Right ventricle myocardium inferior (tissue), 1 donor: ENCODE results near the gene WNT9A. TPM values are rescaled to one million over a fixed set of nuclear protein-coding genes. Genes with fewer than 3 reads are reported as not detected.
A peak's percentile ranks its signal among the peaks of the same experiment; 100 is the strongest.

Experiments used
- ATAC-seq: fragments of 200-7000 bp; cut with Tn5 transposase; one replicate; pipeline ENCODE4 v1.9.1; 2020; ENCODE audit warnings: mild to moderate bottlenecking, moderate library complexity
- DNase-seq: peaks from one replicate; pipeline ENCODE4 v3.0.0; 2021; ENCODE audit errors: missing footprints
- intact Hi-C: fragments of 100-400 bp; cut with DNase I; formaldehyde crosslinking; loops from one replicate; pipeline ENCODE4 v1.11.0; 2022
- total RNA-seq: library from RNA; stranded (reverse); fragmentation: NEBNext Ultra II Directional; extraction: Animal tissue kit (Norgen Biotek cat#: 25700); gene quantifications from one replicate; pipeline ENCODE4 v1.2.1, GENCODE V29; 2021
- donor health status: DM: no; HTN: yes; CAD: no; lungs with severe emphysema.

Gene WNT9A
- total RNA-seq, 1 donor from 2014 or later, result 0.73 TPM

DNA sequence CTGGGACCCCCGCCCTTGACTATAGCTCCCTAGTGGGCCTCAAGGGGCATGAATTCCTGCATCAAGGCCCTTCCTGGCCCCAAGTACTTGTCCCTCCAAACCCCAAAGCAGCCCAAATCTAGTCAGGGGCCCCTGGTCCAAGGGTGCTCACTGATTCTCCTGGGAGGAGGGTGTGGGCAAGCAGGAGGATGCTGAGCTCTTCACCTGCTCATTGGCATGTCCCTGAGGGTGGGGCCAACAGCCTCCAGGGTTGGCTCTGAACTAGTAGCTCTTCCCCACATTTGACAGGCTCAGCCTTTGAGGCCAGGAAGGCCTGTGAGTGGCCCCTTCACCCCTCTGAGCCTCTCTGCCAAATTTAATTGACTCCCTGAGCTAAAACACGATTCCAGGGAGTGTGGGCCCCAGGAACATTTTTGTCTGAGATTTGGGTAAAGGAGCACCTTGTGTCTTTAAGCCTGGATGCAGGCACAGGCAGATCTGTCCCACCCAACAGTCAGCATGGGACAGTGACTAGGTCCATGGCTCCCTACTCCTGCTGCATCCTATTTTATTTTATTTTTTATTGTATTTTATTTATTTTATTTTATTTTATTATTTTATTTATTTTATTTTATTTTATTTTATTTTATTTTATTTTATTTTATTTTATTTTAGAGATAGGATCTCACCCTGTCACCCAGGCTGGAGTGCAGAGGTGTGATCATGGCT is 11.0 kb upstream of the WNT9A start:
- intact Hi-C loops, result no loop called here
- DNase-seq (no peak), ATAC-seq (no peak)

DNA sequence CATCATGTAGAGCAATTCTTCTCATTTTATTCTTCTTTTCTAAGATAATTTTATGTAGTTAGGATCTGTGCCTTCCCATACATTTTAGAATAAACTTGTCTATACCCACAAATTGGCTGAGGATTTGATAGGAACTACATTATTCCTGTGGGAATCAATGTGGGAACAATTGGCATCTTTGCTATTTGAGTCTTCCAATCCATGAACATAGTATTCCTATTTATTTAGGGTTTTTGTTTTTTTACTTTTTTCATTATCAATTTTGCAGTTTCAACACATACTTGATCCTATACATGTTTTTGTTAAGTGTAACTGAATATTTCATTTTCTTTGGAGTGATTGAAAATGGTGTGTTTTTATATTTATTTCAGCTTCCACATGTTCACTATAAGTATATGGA is 8.1 kb upstream of the WNT9A start:
- no peak for ATAC-seq
- no peak for DNase-seq
- intact Hi-C loops, result no loop called here

GRCh38 chr1:227954163-227954850 is 6.6 kb upstream of the WNT9A start:
- intact Hi-C loops, result no loop called here

GRCh38 chr1:227953022-227953412 is 5.3 kb upstream of the WNT9A start:
- intact Hi-C loops, result no loop called here
- no peak for ATAC-seq
- DNase-seq, result no peak

More at GRCh38 chr1:227954163-227954850, 6.6 kb upstream of the WNT9A start:
- no peak for ATAC-seq
- DNase-seq, result no peak

- intact Hi-C loops, result no loop called here
Observed at GRCh38 chr1:227952374-227953021, 4.8 kb upstream of the WNT9A start.

GRCh38 chr1:227951624-227952373 is 4.1 kb upstream of the WNT9A start:
- ATAC-seq (no peak), DNase-seq (no peak)
- intact Hi-C loops, result no loop called here

More at GRCh38 chr1:227952374-227953021, 4.8 kb upstream of the WNT9A start:
- ATAC-seq (no peak), DNase-seq (no peak)

DNA sequence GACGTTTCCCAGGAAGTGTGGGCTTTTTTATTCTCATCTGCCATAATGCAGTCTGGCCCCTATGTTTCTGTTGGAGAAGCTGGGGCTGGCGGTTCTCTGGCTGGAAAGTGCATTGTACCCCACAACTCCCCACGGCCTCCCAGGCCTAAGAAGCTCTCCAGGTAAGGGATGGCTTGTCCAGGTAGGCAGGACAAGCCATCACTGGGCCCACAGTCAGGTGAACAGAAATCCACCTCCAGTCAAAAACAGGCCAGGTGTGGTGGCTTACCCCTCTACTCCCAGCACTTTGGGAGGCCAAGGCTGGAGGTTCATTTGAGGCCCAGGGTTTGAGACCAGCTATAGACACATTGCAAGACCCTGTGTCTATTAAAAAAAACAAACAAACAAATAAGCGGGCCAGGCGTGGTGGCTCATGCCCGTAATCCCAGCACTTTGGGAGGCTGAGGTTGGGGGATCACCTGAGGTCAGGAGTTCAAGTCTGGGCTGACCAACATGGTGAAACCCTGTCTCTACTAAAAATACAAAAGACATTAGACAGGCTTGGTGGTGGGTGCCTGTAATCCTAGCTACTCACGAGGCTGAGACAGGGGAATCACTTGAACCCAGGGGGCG is 3.1 kb upstream of the WNT9A start:
- intact Hi-C loops, result no loop called here
- DNase-seq, result no peak
- no peak for ATAC-seq

- ATAC-seq (no peak), DNase-seq (no peak)
- intact Hi-C loops, result no loop called here
Observed at GRCh38 chr1:227949954-227950734, 2.4 kb upstream of the WNT9A start.

GRCh38 chr1:227949341-227949921 is 1.7 kb upstream of the WNT9A start:
- no peak for ATAC-seq
- intact Hi-C loops, result no loop called here
- DNase-seq, result no peak

- ATAC-seq, result no peak
- intact Hi-C loops, result no loop called here
- no peak for DNase-seq
Observed at GRCh38 chr1:227948493-227949260, 945 bp upstream of the WNT9A start.

DNA sequence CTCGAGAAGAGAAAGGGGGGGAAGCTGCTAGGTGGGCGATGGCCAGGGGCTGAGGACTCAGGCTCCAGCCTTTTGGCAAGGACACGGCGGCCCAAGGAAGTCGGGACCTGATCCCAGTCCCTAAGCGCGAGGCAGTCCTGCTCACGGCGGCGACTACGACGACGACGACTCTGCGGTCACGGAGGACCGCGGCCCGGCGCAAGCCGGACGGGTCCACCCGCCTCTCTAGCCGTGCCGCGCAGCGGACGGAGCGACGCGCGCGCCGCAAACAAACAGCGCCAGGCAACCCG is 401 bp downstream of the WNT9A start:
- intact Hi-C loops, result no loop called here
- peak; percentile 18 for DNase-seq
- peak; percentile 7 for ATAC-seq

GRCh38 chr1:227946624-227947385 is 927 bp downstream of the WNT9A start:
- intact Hi-C loops, result loop anchor here (1.0 kb wide), 2 partner anchors 185 to 465 kb away; no protein-coding TSS in a partner anchor
- ATAC-seq, result peak; percentile 84
- DNase-seq, result peak; percentile 83

- peak; percentile 8 for ATAC-seq
Observed at GRCh38 chr1:227945891-227946623, 1.7 kb downstream of the WNT9A start.

GRCh38 chr1:227944931-227945890 is 2.5 kb downstream of the WNT9A start:
- peak; percentile 54 for DNase-seq
- ATAC-seq, result no peak
- intact Hi-C loops, result no loop called here

More at GRCh38 chr1:227945891-227946623, 1.7 kb downstream of the WNT9A start:
- DNase-seq, result peak; percentile 74
- intact Hi-C loops, result loop anchor here (1.0 kb wide), 2 partner anchors 184 to 464 kb away; no protein-coding TSS in a partner anchor
